Activated CD8-positive, alpha-beta memory T cell treated with anti-CD3 and anti-CD28 coated beads for 1 hour (primary cell): ENCODE measurements around the gene SWT1.
"Not testable (repeated sequence)": the region's sequence is repeated elsewhere in the genome, so short reads cannot be mapped to it uniquely, and the experiment has no call there.

Source experiments
- DNase-seq, 2 donors: peaks; one replicate each; pipeline ENCODE4 v3.0.0-alpha.2; 2020; ENCODE audit warnings: low read depth in 1 of 2; ENCODE audit errors: extremely low read depth in 1 of 2

Gene SWT1

GRCh38 chr1:185244015-185244747, 87.2 kb downstream of the SWT1 start:
- peak in 1 of 2 donors; percentile 24 for DNase-seq

DNA sequence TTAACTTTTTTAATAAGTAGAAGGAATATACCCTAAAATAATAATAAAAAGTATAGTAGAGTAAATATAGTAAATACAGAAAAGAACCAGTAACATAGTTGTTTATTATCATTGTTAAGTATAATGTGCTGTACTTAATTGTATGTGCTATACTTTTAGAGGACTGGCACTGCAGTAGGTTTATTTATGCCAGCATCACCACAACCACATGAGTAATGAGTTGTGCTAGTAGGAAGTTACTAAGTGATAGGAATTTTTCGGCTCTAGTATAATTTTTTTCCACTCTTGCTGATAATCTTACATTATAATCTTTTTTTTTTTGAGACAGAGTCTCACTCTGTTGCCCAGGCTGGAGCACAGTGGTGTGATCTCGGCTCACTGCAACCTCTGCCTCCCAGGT, 88.5 kb downstream of the SWT1 start:
- no peak for DNase-seq

- no peak for DNase-seq
These were observed 92.6 kb downstream of the SWT1 start for GRCh38 chr1:185249563-185249962.

- DNase-seq: no peak
These were observed 93.1 kb downstream of the SWT1 start for GRCh38 chr1:185250063-185250462.

DNA sequence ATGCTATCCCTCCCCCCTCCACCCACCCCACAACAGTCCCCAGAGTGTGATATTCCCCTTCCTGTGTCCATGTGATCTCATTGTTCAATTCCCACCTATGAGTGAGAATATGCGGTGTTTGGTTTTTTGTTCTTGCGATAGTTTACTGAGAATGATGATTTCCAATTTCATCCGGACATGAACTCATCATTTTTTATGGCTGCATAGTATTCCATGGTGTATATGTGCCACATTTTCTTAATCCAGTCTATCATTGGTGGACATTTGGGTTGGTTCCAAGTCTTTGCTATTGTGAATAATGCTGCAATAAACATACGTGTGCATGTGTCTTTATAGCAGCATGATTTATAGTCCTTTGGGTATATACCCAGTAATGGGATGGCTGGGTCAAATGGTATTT, 95.0 kb downstream of the SWT1 start:
- DNase-seq: not testable (repeated sequence)

DNA sequence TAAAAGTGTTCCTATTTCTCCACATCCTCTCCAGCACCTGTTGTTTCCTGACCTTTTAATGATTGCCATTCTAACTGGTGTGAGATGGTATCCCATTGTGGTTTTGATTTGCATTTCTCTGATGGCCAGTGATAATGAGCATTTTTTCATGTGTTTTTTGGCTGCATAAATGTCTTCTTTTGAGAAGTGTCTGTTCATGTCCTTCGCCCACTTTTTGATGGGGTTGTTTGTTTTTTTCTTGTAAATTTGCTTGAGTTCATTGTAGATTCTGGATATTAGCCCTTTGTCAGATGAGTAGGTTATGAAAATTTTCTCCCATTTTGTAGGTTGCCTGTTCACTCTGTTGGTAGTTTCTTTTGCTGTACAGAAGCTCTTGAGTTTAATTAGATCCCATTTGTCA, 95.4 kb downstream of the SWT1 start:
- not testable (repeated sequence) for DNase-seq

- DNase-seq: not testable (repeated sequence)
These were observed 98.6 kb downstream of the SWT1 start for GRCh38 chr1:185255595-185255994.

GRCh38 chr1:185257116-185257949, 100.4 kb downstream of the SWT1 start:
- DNase-seq: not testable (repeated sequence)

DNA sequence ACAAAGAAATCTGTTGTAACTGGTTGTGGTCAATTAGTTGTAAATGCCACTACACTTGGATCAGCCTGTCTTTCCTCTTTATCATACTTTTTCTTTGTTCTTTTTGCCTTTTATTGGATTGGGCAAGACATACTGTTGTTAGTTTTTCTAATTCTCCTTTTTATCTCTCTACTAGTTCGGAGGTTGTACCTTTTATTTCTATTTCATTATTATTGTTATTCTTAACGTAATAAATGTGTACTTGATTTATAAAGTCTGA, 100.9 kb downstream of the SWT1 start:
- DNase-seq: no peak

GRCh38 chr1:185258676-185259075, 101.7 kb downstream of the SWT1 start:
- DNase-seq: no peak

GRCh38 chr1:185260611-185261010, 103.6 kb downstream of the SWT1 start:
- DNase-seq: no peak

GRCh38 chr1:185262151-185262550, 105.2 kb downstream of the SWT1 start:
- DNase-seq: no peak

DNA sequence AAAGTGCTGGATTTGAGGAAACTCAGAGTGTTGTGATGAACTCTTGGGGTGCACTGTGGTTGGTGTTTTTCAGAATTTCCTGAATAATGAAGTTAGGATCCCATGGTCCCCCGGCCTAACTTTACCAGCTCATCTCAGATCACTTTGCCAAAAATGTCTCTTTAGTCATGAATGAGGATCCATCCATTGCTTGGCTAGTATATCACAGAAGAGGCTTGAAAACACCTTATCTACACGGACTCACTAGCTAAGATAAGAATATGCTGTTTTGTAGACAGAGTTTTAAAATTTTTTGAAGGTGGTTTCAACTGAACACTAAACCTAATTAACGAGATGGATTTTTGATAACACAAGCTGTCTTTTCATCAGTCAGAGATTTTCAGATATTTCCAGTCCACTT, 106.3 kb downstream of the SWT1 start:
- DNase-seq: no peak

DNA sequence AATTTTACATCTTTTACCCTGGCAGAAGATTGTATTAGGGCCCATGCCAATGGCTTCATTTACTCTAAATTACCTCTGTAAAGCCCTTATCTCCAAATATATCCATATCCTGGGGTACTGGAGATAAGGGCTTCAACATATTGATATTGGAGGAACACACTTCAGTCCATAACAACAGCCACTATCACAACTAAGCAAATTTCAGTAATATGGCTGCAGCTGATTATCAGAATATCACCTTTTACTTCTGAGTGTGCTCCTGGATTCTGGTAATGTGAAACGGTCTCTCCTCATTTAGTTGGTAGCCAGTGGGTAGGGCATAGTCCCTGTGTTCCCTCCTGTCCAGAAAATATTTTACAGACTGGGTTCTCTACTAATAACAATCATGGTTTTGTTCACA, 106.8 kb downstream of the SWT1 start:
- DNase-seq: no peak

DNA sequence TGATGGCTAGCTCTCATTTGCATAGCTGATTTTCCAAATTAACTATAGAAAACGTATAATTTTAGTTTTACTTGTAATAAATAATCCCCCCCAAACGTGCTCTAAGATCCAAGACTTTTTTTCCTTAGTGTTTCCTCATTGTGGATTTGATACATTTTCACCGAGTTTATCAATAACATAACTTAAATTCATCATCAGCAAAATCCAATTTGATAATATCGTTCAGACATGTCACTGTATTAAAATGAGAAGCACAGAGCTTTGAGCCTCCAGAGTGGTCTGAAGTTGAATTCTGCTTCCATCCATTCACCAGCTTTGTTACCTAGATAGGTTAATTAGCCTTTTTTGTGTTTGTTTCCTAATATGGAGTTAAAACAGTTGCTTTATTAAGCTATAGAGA, 108.3 kb downstream of the SWT1 start:
- no peak for DNase-seq

DNA sequence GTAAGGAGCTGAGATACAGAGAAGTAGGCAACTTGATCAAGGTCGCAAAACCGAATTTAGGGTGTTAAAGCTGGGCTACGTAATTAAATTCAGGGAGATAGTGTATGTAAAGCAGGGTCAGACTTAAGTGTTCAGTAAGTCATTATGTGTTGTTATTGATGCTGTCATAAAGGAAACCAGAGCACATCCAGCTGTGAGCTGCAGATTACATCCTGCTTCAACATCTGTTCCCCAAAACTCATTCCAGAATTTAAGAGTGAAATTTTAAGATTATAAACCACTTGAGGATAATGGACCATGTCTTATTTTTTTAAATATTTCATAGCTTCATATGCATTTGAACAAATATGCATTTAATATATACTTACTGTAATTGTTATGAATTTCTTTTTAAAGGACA, 110.3 kb downstream of the SWT1 start:
- DNase-seq: no peak

DNA sequence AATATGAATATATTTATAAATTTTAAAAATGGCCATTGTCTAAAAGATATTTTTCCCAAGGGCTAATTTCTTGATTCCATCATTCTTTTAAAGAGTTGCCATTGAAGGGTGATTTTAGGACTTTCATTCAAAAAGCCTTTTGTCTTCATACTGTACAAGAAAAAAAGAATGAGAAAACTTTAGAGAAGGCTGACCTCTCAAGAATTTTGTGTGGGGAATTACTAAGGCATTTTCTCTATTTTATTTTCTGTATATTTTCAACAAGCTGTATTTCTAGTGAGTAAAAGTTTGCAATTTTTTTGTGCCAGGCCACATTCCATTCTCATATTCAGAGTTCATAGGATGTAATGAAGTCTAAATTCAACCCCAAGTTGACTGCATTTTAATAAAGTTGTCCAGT, 110.7 kb downstream of the SWT1 start:
- DNase-seq: no peak

GRCh38 chr1:185268352-185268751, 111.4 kb downstream of the SWT1 start:
- DNase-seq: no peak

DNA sequence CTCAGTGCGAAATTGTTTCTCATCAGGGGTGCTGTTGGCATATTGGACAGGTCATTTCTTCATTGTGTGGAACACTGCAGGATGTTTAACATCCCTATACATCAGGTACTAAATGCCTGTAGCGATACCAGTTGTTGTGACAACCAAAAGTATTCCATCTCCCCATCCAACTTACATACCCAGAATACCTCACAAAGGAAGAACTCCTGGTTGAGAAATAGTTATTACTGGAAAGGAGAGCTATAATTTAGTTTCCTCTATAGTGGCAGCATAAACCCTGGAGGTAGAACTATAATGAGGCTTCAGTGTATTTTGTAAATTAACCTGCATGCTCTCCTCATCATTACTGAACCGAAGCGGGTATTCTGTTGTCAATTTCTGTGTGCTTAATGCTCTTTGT, 115.0 kb downstream of the SWT1 start:
- no peak for DNase-seq

DNA sequence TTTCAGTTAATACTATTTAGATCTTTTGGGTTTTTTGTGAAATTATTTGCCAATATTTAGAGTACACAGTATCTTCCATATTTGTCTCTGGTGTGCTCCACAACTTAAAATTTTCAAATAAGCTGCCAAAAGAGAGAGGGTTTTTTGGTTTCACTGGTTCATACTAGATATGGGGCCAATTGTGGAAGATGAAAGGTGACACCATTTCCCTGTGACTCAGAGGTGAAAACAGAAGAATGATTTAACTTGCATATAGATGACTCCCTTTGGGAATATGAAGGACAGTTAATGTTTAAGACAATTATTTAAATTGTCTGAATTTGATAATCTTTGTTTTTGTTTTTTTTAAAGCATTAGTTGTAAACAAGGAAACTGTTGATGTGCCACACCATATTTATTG, 122.6 kb downstream of the SWT1 start:
- no peak for DNase-seq

DNA sequence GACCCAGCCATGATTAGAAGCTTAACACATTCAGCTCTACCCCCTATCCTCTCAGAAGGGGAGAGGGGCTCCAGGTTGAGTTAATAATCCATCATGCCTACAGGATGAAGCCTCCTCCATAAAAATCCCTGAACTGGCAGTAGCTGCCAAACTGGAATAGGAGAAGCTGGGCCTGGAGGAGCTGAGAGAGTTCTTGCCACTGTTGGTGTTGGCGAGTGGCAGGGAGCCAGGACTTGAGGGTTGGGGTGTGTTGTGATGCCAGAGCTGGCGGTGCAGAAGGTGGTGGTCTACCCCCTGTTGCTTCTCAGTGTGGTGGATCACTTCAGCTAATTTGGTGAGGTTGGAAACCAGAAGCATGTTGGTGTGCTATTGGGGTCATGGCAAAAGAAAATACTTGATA, 123.6 kb downstream of the SWT1 start:
- no peak for DNase-seq

GRCh38 chr1:185281245-185281644, 124.3 kb downstream of the SWT1 start:
- DNase-seq: no peak

- DNase-seq: no peak
These were observed 127.1 kb downstream of the SWT1 start for GRCh38 chr1:185284116-185284515.
